DMS153 treated with DMSO at 0.1 percent for 48 hours (cell line): ENCODE data around the gene ARHGDIA.
A peak's percentile ranks its signal among the peaks of the same experiment; 100 is the strongest.

ENCODE experiments used
- DNase-seq: peaks from one replicate; lab custom pipeline; 2025; ENCODE audit not compliant: unreplicated experiment; lab: John Stamatoyannopoulos, UW

The ARHGDIA gene

DNA sequence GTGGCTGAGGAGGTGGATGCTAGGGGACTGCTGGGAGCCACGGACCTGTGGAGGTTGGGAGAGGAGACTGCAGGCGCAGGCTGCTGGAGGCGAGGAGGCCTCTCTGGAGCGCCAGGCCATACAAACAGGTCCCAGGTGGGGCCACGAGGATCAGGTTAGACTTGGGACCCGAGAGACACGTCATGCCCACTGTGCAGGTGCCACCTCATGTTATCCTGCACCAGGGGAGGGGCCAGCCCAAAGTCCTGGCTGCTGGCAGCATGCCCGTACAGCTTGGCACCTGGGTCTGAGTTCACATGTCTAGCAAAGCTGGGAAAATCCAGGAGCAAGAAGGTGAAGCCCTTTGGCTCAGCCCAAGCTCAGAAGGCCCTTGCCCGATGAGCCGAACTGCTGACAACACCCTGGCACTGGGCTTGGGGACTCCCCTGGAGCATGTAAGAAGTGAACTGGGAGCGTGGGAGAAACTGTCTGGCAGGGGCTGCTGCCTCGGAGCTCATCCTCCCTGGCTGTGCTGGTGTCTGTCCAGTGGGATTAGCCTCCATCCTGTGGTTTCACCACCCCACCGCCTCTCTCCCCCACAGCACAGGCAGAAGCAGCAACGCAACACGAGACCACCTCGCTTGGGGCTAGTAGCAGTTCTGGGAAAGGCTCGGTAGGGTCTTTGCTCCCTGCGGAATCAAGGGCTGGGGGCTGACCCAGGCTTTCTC lies 5.3 kb downstream of the ARHGDIA start:
- no peak for DNase-seq

GRCh38 chr17:81865358-81865732 lies 5.8 kb downstream of the ARHGDIA start:
- no peak for DNase-seq

- no peak for DNase-seq
These were observed 7.0 kb downstream of the ARHGDIA start for GRCh38 chr17:81863833-81864768.

GRCh38 chr17:81863123-81863675 lies 7.9 kb downstream of the ARHGDIA start:
- no peak for DNase-seq

DNA sequence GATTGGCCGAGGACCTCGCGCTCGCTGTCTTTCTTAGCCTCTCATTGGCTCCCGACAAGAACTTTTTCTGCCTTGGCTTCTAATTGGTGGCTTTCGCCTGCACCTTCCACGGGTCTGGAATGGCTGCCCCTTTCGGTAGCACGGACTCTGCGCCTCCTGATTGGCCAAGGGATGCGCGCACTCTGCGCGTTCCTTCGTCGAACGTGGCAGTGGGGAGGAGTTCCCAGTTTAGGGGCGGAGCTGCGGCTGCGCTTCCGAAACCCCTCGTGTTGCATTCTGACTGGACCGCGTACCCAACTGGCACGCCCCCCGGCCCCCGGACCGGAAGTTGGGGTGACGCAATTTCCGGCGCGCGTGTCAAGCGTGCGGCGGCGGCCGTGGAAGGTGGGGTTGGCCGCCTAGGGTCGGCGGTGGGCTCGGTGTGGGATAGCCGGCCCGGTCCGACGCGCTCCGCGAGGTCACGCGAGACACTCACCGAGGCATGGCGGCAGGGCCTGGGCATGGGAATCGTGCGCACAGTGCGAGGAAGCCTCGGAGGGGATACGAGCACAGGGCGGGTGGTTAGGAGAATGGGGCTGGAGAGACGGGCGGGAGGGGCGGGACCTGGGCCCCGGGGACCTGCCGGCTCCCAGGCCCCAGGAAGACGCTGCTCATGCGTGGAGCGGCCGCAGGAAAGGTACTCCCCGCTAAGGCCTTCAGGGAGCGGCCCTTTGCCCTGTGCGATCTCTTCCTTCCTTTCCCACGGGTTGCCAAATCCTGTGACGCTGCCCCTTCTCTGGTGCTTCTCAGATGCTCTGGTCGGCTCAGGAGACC lies 10.2 kb downstream of the ARHGDIA start:
- DNase-seq: peak; percentile 99

DNA sequence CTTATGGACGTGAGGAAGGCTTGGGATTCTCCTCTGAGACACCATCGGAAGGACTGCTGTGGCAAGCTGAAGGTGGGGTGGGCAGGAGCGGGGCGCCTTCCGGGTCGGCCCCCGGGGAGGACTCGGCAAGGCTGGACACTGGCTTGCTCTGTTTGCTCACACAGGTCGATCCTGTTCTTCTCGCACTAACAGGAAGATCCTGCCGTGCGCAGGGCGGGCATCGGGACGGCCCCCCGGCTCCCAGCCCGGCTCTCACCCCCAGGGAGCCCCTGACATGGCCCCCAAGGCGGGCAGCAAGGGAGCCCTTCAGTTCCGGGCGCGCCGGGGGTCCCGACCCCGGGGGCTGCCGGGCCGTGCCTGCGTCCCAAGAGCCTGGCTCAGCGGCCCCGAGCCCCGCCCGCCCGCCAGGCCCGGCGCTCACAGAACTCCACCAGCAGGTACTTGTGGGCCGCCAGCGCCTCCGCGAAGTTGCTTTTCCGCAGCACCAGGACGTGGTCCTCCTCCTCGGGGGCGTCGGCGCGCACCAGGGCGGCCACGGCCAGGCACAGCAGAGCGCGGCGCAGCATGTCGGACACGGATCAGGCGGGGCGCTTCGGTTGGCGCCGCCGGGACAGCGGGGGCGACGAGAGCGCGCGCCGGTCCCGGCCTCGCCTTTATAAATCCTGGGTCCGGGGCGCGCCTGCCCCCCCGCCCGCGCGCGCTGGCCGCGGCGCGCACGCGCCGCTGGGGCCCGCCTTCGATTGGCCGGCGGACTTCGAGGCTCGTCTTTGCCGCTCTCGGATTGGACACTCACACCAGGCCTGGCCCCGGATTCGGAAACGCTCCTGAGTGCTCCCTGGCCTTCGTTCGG lies 11.0 kb downstream of the ARHGDIA start, which contains the start of gene P4HB:
TSS of gene P4HB (minus strand) at position 630 of the 850 bp plus-strand sequence. CDS start at position 566, 64 bp downstream.
- DNase-seq: no peak

- no peak for DNase-seq
These were observed 11.9 kb downstream of the ARHGDIA start for GRCh38 chr17:81858967-81859905.

- no peak for DNase-seq
These were observed 12.8 kb downstream of the ARHGDIA start for GRCh38 chr17:81858170-81858966.

- DNase-seq: no peak
These were observed 16.0 kb downstream of the ARHGDIA start for GRCh38 chr17:81854974-81855774.

DNA sequence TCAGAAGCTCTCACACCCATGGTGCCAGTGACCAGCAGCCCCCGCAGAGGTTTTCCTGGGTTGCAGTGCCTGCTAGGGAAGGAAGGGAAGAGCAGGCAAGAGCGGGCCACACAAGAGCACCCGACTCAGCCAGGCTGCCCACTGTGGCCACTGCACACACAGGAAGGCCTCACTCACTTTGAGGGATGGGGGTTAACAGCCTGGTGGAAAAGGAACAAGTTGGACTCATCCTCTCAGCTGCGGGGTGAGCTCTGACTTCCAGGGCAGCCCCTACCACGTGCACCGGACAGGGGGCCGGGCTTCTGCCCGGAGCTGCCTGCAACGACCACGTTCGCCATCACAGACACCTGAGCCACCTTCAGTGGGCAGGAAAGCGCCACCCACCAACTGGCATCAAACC lies 18.9 kb downstream of the ARHGDIA start:
- no peak for DNase-seq

DNA sequence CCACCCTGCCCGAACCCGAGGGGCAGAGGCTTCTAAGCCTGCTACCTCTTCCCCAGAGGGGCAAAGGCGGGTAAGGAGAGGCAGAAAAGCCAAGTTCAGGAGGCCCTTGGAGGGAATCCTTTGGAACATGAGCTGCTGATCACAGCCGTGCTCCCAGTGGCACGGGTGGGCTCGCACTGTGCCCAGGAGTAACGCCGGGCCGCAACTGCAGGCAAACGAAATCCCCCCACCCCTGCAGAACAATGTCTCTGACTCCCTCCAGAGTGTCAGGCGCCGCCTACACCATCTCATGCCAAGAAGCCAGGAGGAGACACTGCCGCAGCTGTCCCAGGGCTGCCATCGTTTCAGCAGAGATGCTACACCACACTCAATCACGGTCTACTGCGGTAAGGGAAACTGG lies 19.7 kb downstream of the ARHGDIA start:
- DNase-seq: no peak

- DNase-seq: no peak
These were observed 21.7 kb downstream of the ARHGDIA start for GRCh38 chr17:81849457-81849856.

DNA sequence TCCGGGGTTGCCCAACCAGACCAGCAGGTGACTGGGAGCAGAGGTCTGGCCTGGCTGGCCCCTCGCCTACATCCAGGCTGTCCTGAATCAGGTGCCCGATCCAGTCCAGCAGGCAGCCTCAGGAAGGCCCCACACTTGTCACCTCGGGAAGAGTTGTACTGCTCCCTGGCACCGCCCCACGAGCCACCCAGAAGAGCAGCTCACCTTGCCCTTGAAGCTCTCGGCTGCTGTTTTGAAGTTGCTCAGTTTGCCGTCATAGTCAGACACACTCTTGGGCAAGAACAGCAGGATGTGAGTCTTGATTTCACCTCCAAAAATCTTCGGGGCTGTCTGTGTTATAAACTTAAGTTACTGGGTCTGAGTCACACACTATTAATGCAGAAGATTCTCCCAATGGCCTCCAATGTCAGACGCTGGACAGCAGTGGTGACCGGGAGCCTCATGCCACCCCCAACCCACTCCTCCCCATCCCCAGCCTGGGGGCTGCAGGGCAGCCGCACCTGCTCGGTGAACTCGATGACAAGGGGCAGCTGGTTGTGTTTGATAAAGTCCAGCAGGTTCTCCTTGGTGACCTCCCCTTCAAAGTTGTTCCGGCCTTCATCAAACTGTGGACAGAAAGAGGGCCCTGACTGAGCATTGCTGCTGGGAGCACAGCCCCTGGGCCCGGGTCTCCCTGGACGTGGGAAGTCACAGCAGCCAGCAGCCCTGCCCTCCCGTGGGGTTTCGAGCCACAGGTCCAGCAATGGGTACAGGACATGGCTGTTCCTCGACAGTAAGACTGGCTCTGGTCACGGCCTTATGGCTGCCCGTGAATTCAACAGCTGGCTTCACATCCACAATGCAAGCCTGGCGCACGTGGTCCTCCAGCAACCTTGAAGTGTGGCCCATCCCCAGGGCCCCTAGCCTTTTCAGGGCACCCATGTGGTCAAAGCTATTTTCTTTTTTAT lies 24.1 kb downstream of the ARHGDIA start:
- DNase-seq: no peak

- DNase-seq: no peak
These were observed 25.0 kb downstream of the ARHGDIA start for GRCh38 chr17:81845881-81846742.

GRCh38 chr17:81845361-81845760 lies 25.8 kb downstream of the ARHGDIA start:
- DNase-seq: no peak
